ENCODE measurements around the gene SPCS2. TPM values are rescaled to one million over a fixed set of nuclear protein-coding genes. Genes with fewer than 3 reads are reported as not detected.

SPCS2 gene
- total and polyA plus RNA-seq, 9 donors, result 39.8 to 193 (median 125) TPM

GRCh38 chr11:74929431-74930363 is 19.4 kb upstream of the SPCS2 start:
- Histone ChIP-seq H3K4me3 (no peak overlapping the region), H3K9me3 (no peaks in the 10 kb centered on the region), H3K27ac (no peak overlapping the region), H3K27me3 (no peaks in the 10 kb centered on the region), H3K36me3 (no peaks in the 10 kb centered on the region), H3K4me1 (ENCODE audit: insufficient read depth) (no peaks in the 10 kb centered on the region)
- intact Hi-C loops (cut with DNase I), result loop anchor here (5.0 kb wide), 2 partner anchors 313 to 318 kb away; partner anchors contain the start of gene TPBGL (in 1 of the 4)
- TF ChIP-seq CTCF (IDR thresholded peaks at IDR 0.05) (peak; percentile 55 to 69 (median 56)), POLR2A (IDR thresholded peaks at IDR 0.05) (no peak)
- 60 to 63% (median 61%) methylated on average over 8 of the region's 8 CpGs for WGBS, 3 donors
- peak; percentile 32 to 69 (median 46) for DNase-seq

GRCh38 chr11:74932169-74932568 is 16.9 kb upstream of the SPCS2 start:
- no peak overlapping the region for H3K4me3 ChIP-seq
- no peak for TF ChIP-seq EP300 (IDR thresholded peaks at IDR 0.05)
- no peak for TF ChIP-seq CTCF (IDR thresholded peaks at IDR 0.05)
- no peak for TF ChIP-seq POLR2A (IDR thresholded peaks at IDR 0.05)
- 76 to 83% (median 76%) methylated on average over 5 of the region's 5 CpGs for WGBS, 3 donors
- H3K4me1 ChIP-seq (ENCODE audit: insufficient read depth), result no peaks in the 10 kb centered on the region
- intact Hi-C loops (cut with DNase I), result loop anchor here in 2 of 4 donors (5.0 kb wide), 2 partner anchors 310 to 315 kb away; partner anchors contain the start of gene TPBGL (in 1 of the 2)
- H3K27ac ChIP-seq, result no peak overlapping the region
- no peak for DNase-seq
- no peaks in the 10 kb centered on the region for H3K27me3 ChIP-seq
- H3K9me3 ChIP-seq, result no peaks in the 10 kb centered on the region
- H3K36me3 ChIP-seq, result no peaks in the 10 kb centered on the region

GRCh38 chr11:74932797-74933196 is 16.3 kb upstream of the SPCS2 start:
- no peaks in the 10 kb centered on the region for H3K4me1 ChIP-seq (ENCODE audit: insufficient read depth)
- no peak overlapping the region for H3K27ac ChIP-seq
- WGBS, 3 donors, result 85 to 91% (median 85%) methylated on average over 2 of the region's 2 CpGs
- no peak overlapping the region for H3K4me3 ChIP-seq
- no peak for TF ChIP-seq POLR2A (IDR thresholded peaks at IDR 0.05)
- TF ChIP-seq CTCF (IDR thresholded peaks at IDR 0.05), result no peak
- H3K27me3 ChIP-seq, result no peaks in the 10 kb centered on the region
- H3K9me3 ChIP-seq, result no peaks in the 10 kb centered on the region
- no peak for DNase-seq
- no peaks in the 10 kb centered on the region for H3K36me3 ChIP-seq
- intact Hi-C loops (cut with DNase I), result loop anchor here in 2 of 4 donors (5.0 kb wide), 2 partner anchors 310 to 315 kb away; partner anchors contain the start of gene TPBGL (in 1 of the 2)

- H3K36me3 ChIP-seq, result no peaks in the 10 kb centered on the region
- H3K9me3 ChIP-seq, result no peaks in the 10 kb centered on the region
- no peaks in the 10 kb centered on the region for H3K4me1 ChIP-seq (ENCODE audit: insufficient read depth)
- no peak for DNase-seq
- 96 to 99% (median 99%) methylated on average over 2 of the region's 2 CpGs for WGBS, 3 donors
- intact Hi-C loops (cut with DNase I), result loop anchor here in 2 of 4 donors (5.0 kb wide), 2 partner anchors 309 to 314 kb away; partner anchors contain the start of gene TPBGL (in 1 of the 2)
- no peaks in the 10 kb centered on the region for H3K27me3 ChIP-seq
- TF ChIP-seq POLR2A (IDR thresholded peaks at IDR 0.05) (no peak), CTCF (IDR thresholded peaks at IDR 0.05) (no peak), EP300 (IDR thresholded peaks at IDR 0.05) (no peak)
- no peak overlapping the region for H3K4me3 ChIP-seq
- H3K27ac ChIP-seq, result no peak overlapping the region
Measured at GRCh38 chr11:74933765-74934164, 15.3 kb upstream of the SPCS2 start.

Data from ovary (tissue), 9 donors.